Skeletal muscle tissue (tissue), 4 donors: ENCODE measurements around the gene TRIM37. TPM values are rescaled to one million over a fixed set of nuclear protein-coding genes. Genes with fewer than 3 reads are reported as not detected.

Experiments used
- H3K27ac ChIP-seq: one replicate; pipeline ENCODE4 v1.7.0; 2013; ENCODE audit warnings: mild to moderate bottlenecking, low read depth, low read length, inconsistent platforms
- H3K27me3 ChIP-seq, 3 donors: one replicate each; pipeline ENCODE4 v1.7.0; 2013; ENCODE audit warnings: low read length in 3 of 3; ENCODE audit not compliant: control insufficient read depth in 3 of 3, insufficient read depth in 3 of 3
- H3K36me3 ChIP-seq, 3 donors: one replicate each; pipeline ENCODE4 v1.7.0; 2013; ENCODE audit warnings: low read length in 3 of 3; ENCODE audit not compliant: control insufficient read depth in 3 of 3, insufficient read depth in 3 of 3
- H3K4me1 ChIP-seq, 3 donors: one replicate each; pipeline ENCODE4 v1.7.0; 2013; ENCODE audit warnings: low read length in 3 of 3, mild to moderate bottlenecking in 3 of 3; ENCODE audit not compliant: control insufficient read depth in 3 of 3, insufficient read depth in 3 of 3
- H3K4me3 ChIP-seq, 3 donors: one replicate each; pipeline ENCODE4 v1.7.0; 2013; ENCODE audit warnings: low read length in 3 of 3
- H3K9ac ChIP-seq, 3 donors: one replicate each; pipeline ENCODE4 v1.7.0; 2013; ENCODE audit warnings: low read length in 3 of 3, mild to moderate bottlenecking in 3 of 3, moderate library complexity in 2 of 3, low read depth in 1 of 3
- H3K9me3 ChIP-seq, 3 donors: one replicate each; pipeline ENCODE4 v1.7.0; 2013; ENCODE audit warnings: low read length in 3 of 3; ENCODE audit not compliant: control insufficient read depth in 3 of 3
- total RNA-seq: library from RNA; depleted of rRNA; stranded (reverse); fragments of >200 nt; gene quantifications from one replicate; pipeline ENCODE4 v1.2.3, GENCODE V29; 2014
- donor health status: Osteomylitis.

TRIM37 gene
- total RNA-seq, 1 donor from 2014 or later: 22.4 TPM

DNA sequence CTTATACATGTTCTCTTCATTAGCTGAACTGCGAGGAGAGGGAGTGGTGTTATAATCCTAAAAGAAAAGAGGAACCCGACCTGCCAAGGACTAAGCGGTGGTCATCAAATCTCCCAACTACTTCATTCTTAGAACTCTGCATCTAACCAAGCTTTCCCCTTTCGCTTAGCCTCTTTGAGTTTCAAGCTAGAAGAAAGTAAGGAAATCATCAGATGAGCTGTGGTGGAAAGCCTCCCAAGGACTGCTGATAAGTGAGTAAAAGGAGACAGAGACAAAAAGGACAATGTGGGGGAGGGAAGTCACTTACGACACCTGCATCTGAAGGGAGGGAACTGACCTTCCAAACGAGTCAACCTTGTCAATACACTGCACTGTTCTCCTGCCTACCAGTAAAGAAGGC, 121.3 kb downstream of the TRIM37 start:
- Histone ChIP-seq H3K9me3 (no peaks in the 10 kb centered on the region), H3K4me3 (no peak overlapping the region), H3K27me3 (no peaks in the 10 kb centered on the region), H3K4me1 (no peaks in the 10 kb centered on the region), H3K27ac (no peak overlapping the region), H3K36me3 (no peaks in the 10 kb centered on the region), H3K9ac (no peak overlapping the region)

DNA sequence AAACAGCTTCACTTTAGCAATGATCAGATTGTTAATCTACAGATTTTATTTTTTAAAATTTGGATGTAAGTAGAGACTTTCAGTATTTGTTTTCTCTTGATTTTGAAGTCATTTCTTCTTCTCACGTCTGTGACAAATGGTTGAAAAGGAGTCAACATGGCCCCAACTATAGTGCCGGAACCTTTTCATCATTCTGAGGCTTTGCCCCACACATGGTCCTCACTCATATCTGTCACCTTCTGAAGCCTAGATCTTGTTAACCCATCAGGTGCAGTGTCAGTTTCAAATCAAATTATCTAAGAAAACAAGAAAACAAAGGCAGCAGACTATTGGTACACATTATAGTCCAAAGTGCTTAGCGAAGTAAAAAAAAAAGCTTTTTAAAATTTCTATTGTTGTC, 124.1 kb downstream of the TRIM37 start:
- Histone ChIP-seq H3K9me3 (no peaks in the 10 kb centered on the region), H3K36me3 (no peaks in the 10 kb centered on the region), H3K27me3 (no peaks in the 10 kb centered on the region), H3K9ac (no peak overlapping the region), H3K4me3 (no peak overlapping the region), H3K4me1 (no peaks in the 10 kb centered on the region), H3K27ac (no peak overlapping the region)

DNA sequence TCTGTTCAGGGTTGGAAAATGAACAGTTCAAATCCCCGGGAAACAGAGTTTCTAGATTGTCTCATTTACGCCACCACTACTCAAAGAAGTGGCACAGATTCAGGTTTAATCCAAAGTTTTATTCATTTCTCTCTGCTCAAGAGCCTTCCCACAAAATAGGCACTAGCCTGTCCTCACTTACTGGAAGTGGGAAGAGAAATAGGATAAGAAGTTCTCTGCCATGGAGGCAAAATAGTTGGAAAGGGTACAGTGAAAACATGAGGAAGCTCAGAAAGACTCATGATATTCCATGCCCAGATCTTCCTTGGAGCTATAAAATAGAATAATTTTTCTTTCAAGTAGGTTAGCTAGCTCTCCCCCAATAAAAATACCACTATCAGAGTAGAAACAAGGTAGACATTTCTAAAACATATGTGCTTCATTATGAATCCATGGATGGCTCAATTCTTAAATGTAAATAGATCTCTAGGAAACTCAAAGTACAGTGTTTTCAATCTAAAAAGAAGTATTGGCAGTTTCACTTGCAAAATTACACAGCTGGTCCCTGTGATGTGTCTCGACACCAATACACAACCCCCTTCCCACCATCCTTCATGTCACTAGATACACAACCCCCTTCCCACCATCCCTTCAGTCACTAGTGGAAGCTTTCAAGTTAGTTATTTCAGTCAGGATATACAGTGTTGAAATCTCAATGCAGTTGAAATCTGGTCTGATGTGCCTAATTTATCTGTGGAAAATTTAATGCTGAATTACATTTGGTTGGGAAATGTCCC, 125.8 kb downstream of the TRIM37 start:
- Histone ChIP-seq H3K27me3 (no peaks in the 10 kb centered on the region), H3K9me3 (no peaks in the 10 kb centered on the region), H3K4me1 (no peaks in the 10 kb centered on the region), H3K4me3 (no peak overlapping the region), H3K9ac (no peak overlapping the region), H3K36me3 (no peaks in the 10 kb centered on the region), H3K27ac (no peak overlapping the region)

DNA sequence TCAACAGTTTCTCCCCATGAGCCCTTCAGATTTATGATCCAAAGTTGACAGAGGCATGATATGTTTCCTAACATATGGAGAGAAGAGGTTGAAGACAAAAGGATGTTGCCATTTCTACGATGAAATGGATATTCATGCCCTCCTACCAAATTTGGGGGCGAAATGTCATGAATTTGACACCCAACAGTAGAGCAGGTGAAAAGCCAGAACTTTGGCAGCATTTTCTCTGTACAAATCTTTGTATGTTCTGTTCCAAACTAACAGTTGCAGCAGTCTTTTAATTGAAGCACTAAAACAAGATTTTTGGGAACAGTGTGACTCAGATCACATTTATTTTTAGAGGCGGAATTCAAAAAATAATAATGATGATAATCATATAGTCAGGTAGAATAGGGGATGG, 130.1 kb downstream of the TRIM37 start:
- Histone ChIP-seq H3K27me3 (no peaks in the 10 kb centered on the region), H3K4me3 (no peak overlapping the region), H3K27ac (no peak overlapping the region), H3K9me3 (no peaks in the 10 kb centered on the region), H3K9ac (no peak overlapping the region), H3K4me1 (no peaks in the 10 kb centered on the region), H3K36me3 (no peaks in the 10 kb centered on the region)

DNA sequence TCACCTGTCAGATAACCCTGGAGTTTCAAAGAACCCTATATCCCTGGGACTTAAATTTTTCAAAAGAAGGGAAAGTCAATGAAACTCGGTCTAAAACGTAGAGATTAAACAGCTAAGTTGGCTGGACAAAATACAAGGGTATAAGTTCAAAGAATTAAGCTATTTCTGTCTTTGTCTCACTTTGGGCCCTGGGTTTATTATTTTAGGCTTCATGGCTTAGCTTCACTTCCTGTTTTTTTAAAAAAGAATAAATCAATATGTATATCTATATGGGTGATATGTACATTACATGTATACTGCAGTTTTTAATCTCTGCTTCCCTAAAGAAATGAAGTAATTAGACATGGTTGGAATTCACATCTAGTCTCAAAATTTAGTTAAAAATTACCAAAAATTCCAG, 132.3 kb downstream of the TRIM37 start:
- Histone ChIP-seq H3K36me3 (no peaks in the 10 kb centered on the region), H3K4me1 (no peaks in the 10 kb centered on the region), H3K9me3 (no peaks in the 10 kb centered on the region), H3K27ac (no peak overlapping the region), H3K4me3 (no peak overlapping the region), H3K9ac (no peak overlapping the region), H3K27me3 (no peaks in the 10 kb centered on the region)

DNA sequence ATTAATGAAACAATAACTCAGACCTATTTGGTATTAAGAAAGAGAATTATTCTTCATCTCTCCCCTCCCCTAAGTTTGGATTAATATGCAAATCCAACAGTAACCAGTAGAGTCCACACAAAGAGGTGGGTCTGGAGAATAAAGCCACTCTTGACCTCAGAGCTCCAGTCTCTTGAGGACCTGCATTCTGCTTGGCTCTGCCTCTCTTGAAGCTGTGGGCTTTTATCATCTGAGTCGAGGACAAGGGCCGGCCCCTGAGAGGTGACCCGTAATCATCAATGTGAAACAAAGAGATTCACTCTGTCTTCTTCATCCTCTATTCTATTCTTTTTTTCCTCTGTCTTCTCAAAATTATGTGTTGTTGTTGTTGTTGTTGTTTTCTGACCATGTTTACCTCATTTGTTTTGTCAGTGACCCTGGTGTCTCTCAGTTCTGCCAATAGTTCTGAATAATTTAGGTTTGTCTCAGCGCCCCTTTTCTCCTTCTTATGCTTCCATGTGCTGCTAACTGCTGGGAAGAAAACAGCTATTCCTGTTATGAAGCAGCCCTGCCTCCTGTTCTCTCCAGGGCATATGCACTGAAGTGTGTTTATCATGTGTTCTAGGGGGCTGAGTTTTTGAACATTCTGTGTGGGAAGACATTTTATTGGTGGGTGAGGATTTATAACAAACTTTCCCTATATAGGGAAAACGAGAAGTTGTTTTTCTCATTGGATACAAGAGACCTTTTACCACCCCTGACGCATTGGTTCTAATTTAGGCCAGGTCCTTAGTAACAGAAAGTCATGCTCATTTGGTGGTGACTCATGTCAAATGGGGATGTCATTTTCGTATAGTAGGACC, 135.8 kb downstream of the TRIM37 start:
- Histone ChIP-seq H3K9ac (no peak overlapping the region), H3K27ac (no peak overlapping the region), H3K36me3 (no peaks in the 10 kb centered on the region), H3K4me3 (no peak overlapping the region), H3K4me1 (no peaks in the 10 kb centered on the region), H3K27me3 (no peaks in the 10 kb centered on the region), H3K9me3 (no peaks in the 10 kb centered on the region)

DNA sequence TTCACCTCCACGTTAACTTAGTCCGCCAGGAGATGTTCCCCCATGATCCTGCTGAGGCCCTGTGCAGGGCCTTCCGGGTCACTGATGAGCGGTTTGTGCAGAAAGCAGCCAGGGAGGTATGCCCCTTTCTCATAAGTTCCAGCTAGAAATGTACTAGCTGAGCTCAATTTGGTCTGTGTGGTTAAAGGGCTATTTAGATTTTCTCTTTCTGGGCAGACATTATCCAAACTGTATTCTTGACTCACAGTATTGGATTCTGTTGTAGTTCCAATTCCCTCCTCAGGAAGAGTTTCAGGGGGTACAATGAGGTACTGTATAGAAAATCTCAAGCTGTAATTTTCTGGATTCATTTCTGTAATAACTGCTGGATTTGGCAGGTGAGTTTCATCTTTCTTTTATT, 137.1 kb downstream of the TRIM37 start:
- H3K9ac ChIP-seq: no peak overlapping the region

DNA sequence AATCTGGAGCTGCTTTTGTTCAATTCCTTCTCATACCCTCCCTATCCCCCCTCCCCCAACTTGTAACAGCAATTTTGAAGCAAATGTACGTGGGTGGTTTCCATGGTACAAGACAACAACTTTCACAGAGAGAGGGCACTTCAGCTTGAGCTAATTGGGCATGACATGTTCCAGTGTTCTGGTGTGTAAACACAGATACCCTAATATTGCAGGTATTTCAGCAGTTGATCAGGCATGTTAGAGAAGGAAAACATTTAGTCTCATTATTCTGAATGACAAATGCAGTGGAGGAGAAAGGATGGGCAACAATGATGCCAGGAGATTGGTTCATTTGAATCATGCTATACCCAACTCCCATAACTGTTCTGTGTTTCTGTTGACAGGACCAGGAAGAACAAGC, 137.5 kb downstream of the TRIM37 start:
- Histone ChIP-seq H3K4me3 (no peak overlapping the region), H3K9ac (no peak overlapping the region), H3K27me3 (no peaks in the 10 kb centered on the region), H3K36me3 (no peaks in the 10 kb centered on the region), H3K27ac (no peak overlapping the region), H3K9me3 (no peaks in the 10 kb centered on the region), H3K4me1 (no peaks in the 10 kb centered on the region)

More for the DNA sequence above, 137.1 kb downstream of the TRIM37 start:
- Histone ChIP-seq H3K36me3 (no peaks in the 10 kb centered on the region), H3K4me1 (no peaks in the 10 kb centered on the region), H3K9me3 (no peaks in the 10 kb centered on the region), H3K4me3 (no peak overlapping the region), H3K27me3 (no peaks in the 10 kb centered on the region), H3K27ac (no peak overlapping the region)

DNA sequence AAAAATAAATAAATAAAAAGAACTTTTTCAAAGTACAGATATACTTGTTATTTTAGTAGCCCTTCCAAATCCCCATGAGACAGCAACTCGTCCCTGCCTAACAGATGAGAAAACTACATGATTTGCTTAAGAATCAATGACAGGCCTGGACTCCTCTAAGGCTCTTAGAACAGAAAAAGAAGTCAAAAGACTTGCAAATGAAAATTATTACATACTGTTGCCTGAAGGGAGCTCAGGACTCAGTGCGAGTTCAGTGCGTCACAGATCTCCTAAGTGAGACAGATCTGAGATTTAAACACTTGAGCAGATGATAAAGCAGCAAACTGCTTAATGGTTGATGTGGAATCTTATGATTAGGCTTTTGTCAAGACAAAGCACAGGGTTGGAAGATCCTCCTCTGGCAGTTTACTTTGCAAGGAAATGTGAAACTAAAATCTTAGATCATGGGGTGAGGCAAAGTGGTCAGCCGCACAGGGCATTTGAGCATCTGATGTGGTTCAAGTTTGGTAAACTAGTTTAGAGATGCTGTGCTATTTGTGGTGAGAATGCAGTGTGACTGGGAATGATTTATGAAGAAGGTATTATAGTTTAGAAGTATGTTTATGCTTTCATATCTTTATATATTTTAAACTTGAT, 138.1 kb downstream of the TRIM37 start:
- Histone ChIP-seq H3K4me1 (no peaks in the 10 kb centered on the region), H3K9ac (no peak overlapping the region), H3K27me3 (no peaks in the 10 kb centered on the region), H3K9me3 (no peaks in the 10 kb centered on the region), H3K27ac (no peak overlapping the region), H3K36me3 (no peaks in the 10 kb centered on the region), H3K4me3 (no peak overlapping the region)

DNA sequence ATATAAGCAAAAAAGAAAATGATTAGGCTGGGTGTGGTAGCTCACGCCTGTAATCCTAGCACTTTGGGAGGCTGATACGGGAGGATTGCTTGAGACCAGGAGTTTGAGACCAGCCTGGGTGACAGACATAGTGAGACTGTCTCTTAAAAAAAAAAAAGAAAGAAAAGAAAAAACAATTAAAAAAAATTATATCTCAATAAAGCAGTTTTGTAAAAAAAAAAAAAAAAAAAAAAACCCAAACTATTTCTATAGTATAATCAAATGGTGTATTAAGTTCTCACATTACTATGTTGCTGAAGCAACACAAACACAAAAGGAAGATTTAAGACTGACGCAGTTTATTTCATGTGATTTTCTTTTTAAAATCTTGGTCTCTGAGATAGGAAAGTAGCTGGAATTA, 140.5 kb downstream of the TRIM37 start:
- Histone ChIP-seq H3K27ac (no peak overlapping the region), H3K4me3 (no peak overlapping the region), H3K36me3 (no peaks in the 10 kb centered on the region), H3K4me1 (no peaks in the 10 kb centered on the region), H3K9me3 (no peaks in the 10 kb centered on the region), H3K27me3 (no peaks in the 10 kb centered on the region), H3K9ac (no peak overlapping the region)
